Stimulated activated CD8-positive, alpha-beta memory T cell treated with anti-CD3 and anti-CD28 coated beads, Interleukin-12 subunit alpha, Interleukin-12 subunit beta, amount 100 ng/mL, for 24 hours (primary cell): ENCODE measurements around the gene TSPAN5.
"Not testable (repeated sequence)": the region's sequence is repeated elsewhere in the genome, so short reads cannot be mapped to it uniquely, and the experiment has no call there.

Source experiments
- DNase-seq: peaks from one replicate; pipeline ENCODE4 v3.0.0-alpha.2; 2020; ENCODE audit errors: extremely low read depth

Gene TSPAN5

GRCh38 chr4:98658287-98659105, at the start of gene TSPAN5:
Gene TSPAN5 (minus strand): TSS chr4:98658611.
- peak; percentile 71 for DNase-seq

GRCh38 chr4:98706935-98707334, 48.5 kb upstream of the TSPAN5 start:
- no peak for DNase-seq

GRCh38 chr4:98706200-98706813, 47.9 kb upstream of the TSPAN5 start:
- DNase-seq: no peak

- not testable (repeated sequence) for DNase-seq
These were observed 47.2 kb upstream of the TSPAN5 start for GRCh38 chr4:98705586-98705985.

GRCh38 chr4:98700656-98701055, 42.2 kb upstream of the TSPAN5 start:
- DNase-seq: no peak

- no peak for DNase-seq
These were observed 35.7 kb upstream of the TSPAN5 start for GRCh38 chr4:98694076-98694475.

GRCh38 chr4:98692411-98692810, 34.0 kb upstream of the TSPAN5 start:
- no peak for DNase-seq

GRCh38 chr4:98691588-98691987, 33.2 kb upstream of the TSPAN5 start:
- no peak for DNase-seq

- no peak for DNase-seq
These were observed 31.2 kb upstream of the TSPAN5 start for GRCh38 chr4:98689507-98690174.

GRCh38 chr4:98688411-98689290, 30.2 kb upstream of the TSPAN5 start:
- DNase-seq: no peak

- no peak for DNase-seq
These were observed 29.5 kb upstream of the TSPAN5 start for GRCh38 chr4:98687876-98688275.

- DNase-seq: no peak
These were observed 28.4 kb upstream of the TSPAN5 start for GRCh38 chr4:98686847-98687246.

GRCh38 chr4:98686043-98686707, 27.8 kb upstream of the TSPAN5 start:
- DNase-seq: no peak

- DNase-seq: no peak
These were observed 27.0 kb upstream of the TSPAN5 start for GRCh38 chr4:98685225-98686042.

- DNase-seq: no peak
These were observed 24.3 kb upstream of the TSPAN5 start for GRCh38 chr4:98682719-98683118.

GRCh38 chr4:98680806-98681205, 22.4 kb upstream of the TSPAN5 start:
- no peak for DNase-seq

GRCh38 chr4:98679738-98680137, 21.3 kb upstream of the TSPAN5 start:
- DNase-seq: no peak

GRCh38 chr4:98677799-98678198, 19.4 kb upstream of the TSPAN5 start:
- DNase-seq: no peak

GRCh38 chr4:98674404-98675173, 16.2 kb upstream of the TSPAN5 start:
- no peak for DNase-seq

GRCh38 chr4:98673978-98674377, 15.6 kb upstream of the TSPAN5 start:
- no peak for DNase-seq
